Tibial artery (tissue), 4 donors: ENCODE measurements around the gene TLE2.
A peak's percentile ranks its signal among the peaks of the same experiment; 100 is the strongest.
"Not testable (repeated sequence)": the region's sequence is repeated elsewhere in the genome, so short reads cannot be mapped to it uniquely, and the experiment has no call there.

Source experiments
- DNase-seq, 2 donors: peaks; one replicate each; pipeline ENCODE4 v3.0.0-alpha.2; 2019
- H3K27ac ChIP-seq, 2 donors: fragments of 200-600 bp; sonication (generic) in 1 of 2; 1 replicate in 1 of 2; 2 replicates in 1 of 2; pipeline ENCODE4 v1.5.1; 2018 to 2019; ENCODE audit warnings: mild to moderate bottlenecking in 1 of 2
- H3K27me3 ChIP-seq, 2 donors: fragments of 200-600 bp; sonication (generic) in 1 of 2; one replicate each; pipeline versions ENCODE4 v1.5.1 to v1.6.0; 2016 to 2019
- H3K36me3 ChIP-seq, 3 donors: fragments of 200-600 bp; sonication (generic) in 2 of 3; one replicate each; pipeline ENCODE4 v1.5.1; 2016 to 2019; ENCODE audit warnings: mild to moderate bottlenecking in 2 of 3
- H3K4me1 ChIP-seq, 4 donors: fragments of 200-600 bp; sonication (generic) in 2 of 4; 1 replicate in 3 of 4; 2 replicates in 1 of 4; pipeline ENCODE4 v1.5.1; 2016 to 2019
- H3K4me3 ChIP-seq, 2 donors: fragments of 200-600 bp; sonication (generic) in 1 of 2; 1 replicate in 1 of 2; 2 replicates in 1 of 2; pipeline ENCODE4 v1.5.1; 2018 to 2019; ENCODE audit warnings: mild to moderate bottlenecking in 2 of 2
- H3K9me3 ChIP-seq, 3 donors: fragments of 200-600 bp; sonication (generic) in 1 of 3; one replicate each; pipeline ENCODE4 v1.5.1; 2016 to 2019
- CTCF ChIP-seq, 2 experiments: fragments of 200-600 bp in 1 of 2; fragments of 450-650 bp in 1 of 2; IDR thresholded peaks; one replicate each; pipeline ENCODE4 v1.5.1; 2017 to 2019; ENCODE audit warnings: antibody characterized with exemption in 2 of 2, mild to moderate bottlenecking in 1 of 2, moderate library complexity in 1 of 2
- intact Hi-C: fragments of 100-400 bp; cut with DNase I; formaldehyde crosslinking; loops from one replicate; pipeline ENCODE4 v1.15.0; 2023; ENCODE audit warnings: low total_unique reads

Gene TLE2

GRCh38 chr19:3041761-3042620, 12.9 kb upstream of the TLE2 start:
- peaks cover 0 to 19% (median 2%) of the 10 kb centered on the region in 4 donors for H3K4me1 ChIP-seq
- H3K27me3 ChIP-seq: peaks cover 0 to 21% of the 10 kb centered on the region in 2 donors
- no peaks in the 10 kb centered on the region for H3K9me3 ChIP-seq
- no peaks in the 10 kb centered on the region for H3K36me3 ChIP-seq
- DNase-seq: no peak
- no peak overlapping the region for H3K27ac ChIP-seq
- H3K4me3 ChIP-seq: no peak overlapping the region
- intact Hi-C loops: no loop called here
- no peak for TF ChIP-seq CTCF (IDR thresholded peaks at IDR 0.05)

GRCh38 chr19:3041327-3041726, 12.2 kb upstream of the TLE2 start:
- intact Hi-C loops: no loop called here
- H3K27ac ChIP-seq: no peak overlapping the region
- TF ChIP-seq CTCF (IDR thresholded peaks at IDR 0.05): no peak

GRCh38 chr19:3039641-3040077, 10.6 kb upstream of the TLE2 start:
- Histone ChIP-seq H3K4me1 (peaks cover 4 to 25% (median 18%) of the 10 kb centered on the region in 4 donors), H3K27me3 (peaks cover 0 to 25% of the 10 kb centered on the region in 2 donors), H3K4me3 (no peak overlapping the region), H3K27ac (no peak overlapping the region), H3K36me3 (no peaks in the 10 kb centered on the region), H3K9me3 (no peaks in the 10 kb centered on the region)
- no peak for TF ChIP-seq CTCF (IDR thresholded peaks at IDR 0.05)
- DNase-seq: no peak
- intact Hi-C loops: no loop called here

More at GRCh38 chr19:3041327-3041726, 12.2 kb upstream of the TLE2 start:
- Histone ChIP-seq H3K9me3 (no peaks in the 10 kb centered on the region), H3K27me3 (peaks cover 0 to 21% of the 10 kb centered on the region in 2 donors), H3K4me1 (peaks cover 3 to 20% (median 7%) of the 10 kb centered on the region in 4 donors), H3K4me3 (no peak overlapping the region), H3K36me3 (no peaks in the 10 kb centered on the region)
- no peak for DNase-seq

GRCh38 chr19:3039125-3039524, 10.0 kb upstream of the TLE2 start:
- Histone ChIP-seq H3K4me1 (peaks cover 4 to 30% (median 22%) of the 10 kb centered on the region in 4 donors), H3K27me3 (peaks cover 0 to 31% of the 10 kb centered on the region in 2 donors), H3K4me3 (no peak overlapping the region), H3K27ac (no peak overlapping the region), H3K36me3 (no peaks in the 10 kb centered on the region), H3K9me3 (no peaks in the 10 kb centered on the region)
- intact Hi-C loops: no loop called here
- no peak for TF ChIP-seq CTCF (IDR thresholded peaks at IDR 0.05)
- no peak for DNase-seq

GRCh38 chr19:3038214-3038613, 9.1 kb upstream of the TLE2 start:
- no peak for TF ChIP-seq CTCF (IDR thresholded peaks at IDR 0.05)
- Histone ChIP-seq H3K27me3 (peaks cover 0 to 36% of the 10 kb centered on the region in 2 donors), H3K9me3 (no peaks in the 10 kb centered on the region), H3K27ac (no peak overlapping the region), H3K4me1 (peaks cover 4 to 35% (median 22%) of the 10 kb centered on the region in 4 donors), H3K36me3 (no peaks in the 10 kb centered on the region), H3K4me3 (no peak overlapping the region)
- DNase-seq: no peak
- intact Hi-C loops: no loop called here

GRCh38 chr19:3036977-3037544, 8.0 kb upstream of the TLE2 start:
- H3K4me3 ChIP-seq, intact Hi-C loops: not testable (repeated sequence)
- H3K4me1 ChIP-seq: peaks cover 4 to 30% (median 20%) of the 10 kb centered on the region in 4 donors

More at GRCh38 chr19:3036977-3037544, 8.0 kb upstream of the TLE2 start:
- Histone ChIP-seq H3K27ac (peak overlapping the region; percentile 80 to 88), H3K27me3 (peaks cover 0 to 36% of the 10 kb centered on the region in 2 donors)
- not testable (repeated sequence) for DNase-seq, H3K36me3 ChIP-seq, H3K9me3 ChIP-seq
